ENCODE data around the gene TXNL4B.

DNA sequence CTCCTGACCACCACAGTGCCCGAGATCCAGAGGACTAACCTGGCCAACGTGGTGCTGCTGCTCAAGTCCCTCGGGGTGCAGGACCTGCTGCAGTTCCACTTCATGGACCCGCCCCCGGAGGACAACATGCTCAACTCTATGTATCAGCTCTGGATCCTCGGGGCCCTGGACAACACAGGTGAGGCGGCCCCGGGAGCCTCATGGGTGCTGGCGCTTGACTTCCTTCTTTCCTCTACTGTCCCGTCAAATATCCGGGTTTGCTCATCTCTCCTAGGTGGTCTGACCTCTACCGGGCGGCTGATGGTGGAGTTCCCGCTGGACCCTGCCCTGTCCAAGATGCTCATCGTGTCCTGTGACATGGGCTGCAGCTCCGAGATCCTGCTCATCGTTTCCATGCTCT is 14.0 kb upstream of the TXNL4B start:
- TF ChIP-seq, protein P1, sequence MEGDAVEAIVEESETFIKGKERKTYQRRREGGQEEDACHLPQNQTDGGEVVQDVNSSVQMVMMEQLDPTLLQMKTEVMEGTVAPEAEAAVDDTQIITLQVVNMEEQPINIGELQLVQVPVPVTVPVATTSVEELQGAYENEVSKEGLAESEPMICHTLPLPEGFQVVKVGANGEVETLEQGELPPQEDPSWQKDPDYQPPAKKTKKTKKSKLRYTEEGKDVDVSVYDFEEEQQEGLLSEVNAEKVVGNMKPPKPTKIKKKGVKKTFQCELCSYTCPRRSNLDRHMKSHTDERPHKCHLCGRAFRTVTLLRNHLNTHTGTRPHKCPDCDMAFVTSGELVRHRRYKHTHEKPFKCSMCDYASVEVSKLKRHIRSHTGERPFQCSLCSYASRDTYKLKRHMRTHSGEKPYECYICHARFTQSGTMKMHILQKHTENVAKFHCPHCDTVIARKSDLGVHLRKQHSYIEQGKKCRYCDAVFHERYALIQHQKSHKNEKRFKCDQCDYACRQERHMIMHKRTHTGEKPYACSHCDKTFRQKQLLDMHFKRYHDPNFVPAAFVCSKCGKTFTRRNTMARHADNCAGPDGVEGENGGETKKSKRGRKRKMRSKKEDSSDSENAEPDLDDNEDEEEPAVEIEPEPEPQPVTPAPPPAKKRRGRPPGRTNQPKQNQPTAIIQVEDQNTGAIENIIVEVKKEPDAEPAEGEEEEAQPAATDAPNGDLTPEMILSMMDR (IDR thresholded peaks at IDR 0.05) = no peak
- TF ChIP-seq POLR2A (IDR thresholded peaks at IDR 0.05) (no peak), EP300 (IDR thresholded peaks at IDR 0.05) (no peak)

Measured in ovary (tissue), 3 donors.